ENCODE data around the gene SPARC.

SPARC gene

GRCh38 chr5:151648988-151649387 is 37.7 kb downstream of the SPARC start:
- Histone ChIP-seq H3K4me1 (ENCODE audit: control insufficient read depth in 1 of 2, insufficient read depth in 2 of 2, low read length in 2 of 2) (no peaks in the 10 kb centered on the region), H3K9me3 (ENCODE audit: control insufficient read depth in 1 of 2, low read length in 2 of 2) (no peaks in the 10 kb centered on the region), H3K36me3 (ENCODE audit: control insufficient read depth in 1 of 2, insufficient read depth in 2 of 2, low read length in 2 of 2) (no peaks in the 10 kb centered on the region), H3K27me3 (ENCODE audit: low read depth, low read length) (no peaks in the 10 kb centered on the region), H3K4me3 (ENCODE audit: low read depth in 1 of 2, low read length in 2 of 2) (no peak overlapping the region), H3K27ac (ENCODE audit: low read length) (no peak overlapping the region)

DNA sequence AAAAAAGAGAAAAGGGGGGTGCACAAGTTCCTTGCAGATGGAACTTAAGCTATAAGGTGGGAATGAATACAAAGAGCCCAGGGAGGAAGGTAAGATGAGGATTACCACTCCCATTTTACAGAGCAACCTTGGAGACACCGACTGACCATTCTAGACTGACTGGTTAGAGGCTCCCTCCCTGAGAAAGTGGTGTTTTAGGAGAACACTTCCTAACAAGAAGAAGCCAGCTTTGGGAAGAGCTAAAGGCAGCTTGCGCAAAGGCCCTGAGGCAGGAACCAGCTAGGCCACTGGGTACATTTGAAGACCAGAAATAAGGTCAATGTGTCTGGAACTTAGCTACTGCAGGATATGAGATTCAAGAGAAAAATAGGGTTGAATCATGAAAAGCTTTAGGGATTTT is 38.6 kb downstream of the SPARC start:
- Histone ChIP-seq H3K9me3 (ENCODE audit: control insufficient read depth in 1 of 2, low read length in 2 of 2) (no peaks in the 10 kb centered on the region), H3K27ac (ENCODE audit: low read length) (no peak overlapping the region), H3K4me3 (ENCODE audit: low read depth in 1 of 2, low read length in 2 of 2) (no peak overlapping the region), H3K36me3 (ENCODE audit: control insufficient read depth in 1 of 2, insufficient read depth in 2 of 2, low read length in 2 of 2) (no peaks in the 10 kb centered on the region), H3K4me1 (ENCODE audit: control insufficient read depth in 1 of 2, insufficient read depth in 2 of 2, low read length in 2 of 2) (no peaks in the 10 kb centered on the region), H3K27me3 (ENCODE audit: low read depth, low read length) (no peaks in the 10 kb centered on the region)

DNA sequence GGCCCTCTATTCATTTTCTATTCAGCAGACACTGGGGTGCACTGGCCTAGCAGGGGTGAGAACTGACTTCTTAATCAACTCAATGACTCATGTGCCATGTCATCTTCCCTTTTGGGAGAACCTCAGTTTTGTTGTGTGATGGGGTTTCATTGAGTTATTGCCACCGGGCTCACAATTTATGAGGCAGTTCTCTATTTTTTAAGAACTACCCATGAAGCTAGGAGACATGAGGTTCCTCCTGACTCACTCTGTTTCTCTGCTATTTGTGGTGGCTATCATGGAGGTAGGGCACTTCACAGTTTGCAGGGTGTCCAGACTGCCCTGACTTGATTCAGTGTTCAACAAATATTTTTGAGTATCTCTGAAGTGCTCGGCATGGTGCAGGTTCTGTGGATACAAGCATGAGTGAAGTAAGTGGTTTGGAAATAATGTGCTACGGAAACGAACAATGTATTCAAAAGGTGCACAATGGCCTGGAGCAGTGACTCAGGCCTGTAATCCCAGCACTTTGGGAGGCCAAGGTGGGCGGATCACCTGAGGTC is 39.3 kb downstream of the SPARC start:
- Histone ChIP-seq H3K4me1 (ENCODE audit: control insufficient read depth in 1 of 2, insufficient read depth in 2 of 2, low read length in 2 of 2) (no peaks in the 10 kb centered on the region), H3K27ac (ENCODE audit: low read length) (no peak overlapping the region), H3K9me3 (ENCODE audit: control insufficient read depth in 1 of 2, low read length in 2 of 2) (no peaks in the 10 kb centered on the region), H3K27me3 (ENCODE audit: low read depth, low read length) (no peaks in the 10 kb centered on the region), H3K36me3 (ENCODE audit: control insufficient read depth in 1 of 2, insufficient read depth in 2 of 2, low read length in 2 of 2) (no peaks in the 10 kb centered on the region), H3K4me3 (ENCODE audit: low read depth in 1 of 2, low read length in 2 of 2) (no peak overlapping the region)

DNA sequence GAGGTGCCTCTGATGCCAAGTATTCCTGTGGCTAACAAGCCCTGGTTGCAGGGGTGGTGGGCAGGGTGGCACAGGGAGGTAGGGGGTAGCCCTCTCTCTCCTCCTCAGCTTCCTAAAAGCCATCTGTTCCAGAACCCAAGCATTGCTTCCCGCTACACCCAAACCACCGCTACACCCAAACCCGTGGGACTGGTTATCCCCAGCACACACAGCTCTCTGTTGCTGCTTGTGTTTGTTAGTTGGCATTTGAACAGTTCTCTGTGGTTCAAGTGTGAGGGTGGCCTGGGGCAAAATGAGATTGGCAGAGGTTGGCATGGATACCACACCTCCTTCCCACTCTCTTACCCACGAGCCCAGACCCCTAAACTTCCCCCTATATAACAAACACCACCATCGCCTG is 40.4 kb downstream of the SPARC start:
- H3K4me1 ChIP-seq (ENCODE audit: control insufficient read depth in 1 of 2, insufficient read depth in 2 of 2, low read length in 2 of 2), result no peaks in the 10 kb centered on the region
- no peak overlapping the region for H3K27ac ChIP-seq (ENCODE audit: low read length)
- no peak overlapping the region for H3K4me3 ChIP-seq (ENCODE audit: low read depth in 1 of 2, low read length in 2 of 2)
- no peaks in the 10 kb centered on the region for H3K36me3 ChIP-seq (ENCODE audit: control insufficient read depth in 1 of 2, insufficient read depth in 2 of 2, low read length in 2 of 2)
- H3K9me3 ChIP-seq (ENCODE audit: control insufficient read depth in 1 of 2, low read length in 2 of 2), result no peaks in the 10 kb centered on the region
- no peaks in the 10 kb centered on the region for H3K27me3 ChIP-seq (ENCODE audit: low read depth, low read length)

DNA sequence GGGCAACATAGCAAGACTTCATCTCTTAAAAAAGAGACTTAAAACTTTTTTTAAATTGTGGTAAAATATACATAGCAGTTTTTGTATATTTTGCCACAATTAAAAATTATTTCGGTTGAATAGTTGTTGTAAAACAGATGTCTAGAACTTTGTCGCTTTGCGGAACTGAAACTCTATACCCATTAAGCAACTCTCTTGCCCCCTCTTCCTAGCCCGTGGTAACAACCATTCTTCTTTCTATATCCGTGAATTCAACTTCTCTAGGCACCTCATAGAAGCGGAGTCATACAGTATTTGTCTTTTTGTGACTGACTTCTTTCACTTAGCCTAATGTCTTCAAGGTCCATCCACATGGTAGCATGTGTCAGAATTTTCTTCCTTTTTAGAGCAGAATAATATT is 43.3 kb downstream of the SPARC start:
- Histone ChIP-seq H3K36me3 (ENCODE audit: control insufficient read depth in 1 of 2, insufficient read depth in 2 of 2, low read length in 2 of 2) (no peaks in the 10 kb centered on the region), H3K9me3 (ENCODE audit: control insufficient read depth in 1 of 2, low read length in 2 of 2) (no peaks in the 10 kb centered on the region), H3K4me3 (ENCODE audit: low read depth in 1 of 2, low read length in 2 of 2) (no peak overlapping the region), H3K27ac (ENCODE audit: low read length) (no peak overlapping the region), H3K27me3 (ENCODE audit: low read depth, low read length) (no peaks in the 10 kb centered on the region), H3K4me1 (ENCODE audit: control insufficient read depth in 1 of 2, insufficient read depth in 2 of 2, low read length in 2 of 2) (no peaks in the 10 kb centered on the region)

DNA sequence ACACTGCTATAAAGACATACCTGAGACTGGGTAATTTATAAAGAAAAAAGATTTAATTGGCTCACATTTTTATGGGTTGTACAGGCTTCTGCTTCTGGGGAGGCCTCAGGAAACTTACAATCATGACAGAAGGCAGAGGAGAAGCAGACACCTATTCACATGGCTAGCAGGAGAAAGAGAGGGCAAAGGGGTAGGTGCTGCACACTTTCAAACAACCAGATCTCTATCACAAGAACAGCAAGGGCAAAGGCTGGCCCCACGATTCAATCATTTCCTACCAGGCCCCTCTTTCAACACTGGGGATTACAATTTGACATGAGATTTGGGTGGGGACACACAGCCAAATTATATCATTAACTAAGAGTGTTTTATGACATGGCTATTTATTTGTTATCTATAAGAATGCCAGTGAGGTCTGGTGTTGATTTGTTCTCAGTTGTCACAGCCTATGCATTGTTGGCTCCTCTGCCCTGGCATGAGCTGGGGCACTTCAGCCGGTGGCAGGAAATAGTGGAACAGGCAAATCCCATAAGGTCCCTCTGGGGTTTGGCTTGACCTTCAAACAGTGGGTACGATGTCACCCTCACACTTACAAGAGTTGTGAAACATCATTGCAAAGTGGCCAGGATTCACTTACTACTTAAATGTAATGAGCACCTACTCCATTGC is 44.1 kb downstream of the SPARC start:
- Histone ChIP-seq H3K36me3 (ENCODE audit: control insufficient read depth in 1 of 2, insufficient read depth in 2 of 2, low read length in 2 of 2) (no peaks in the 10 kb centered on the region), H3K27me3 (ENCODE audit: low read depth, low read length) (no peaks in the 10 kb centered on the region), H3K27ac (ENCODE audit: low read length) (no peak overlapping the region), H3K9me3 (ENCODE audit: control insufficient read depth in 1 of 2, low read length in 2 of 2) (no peaks in the 10 kb centered on the region), H3K4me3 (ENCODE audit: low read depth in 1 of 2, low read length in 2 of 2) (no peak overlapping the region), H3K4me1 (ENCODE audit: control insufficient read depth in 1 of 2, insufficient read depth in 2 of 2, low read length in 2 of 2) (no peaks in the 10 kb centered on the region)

GRCh38 chr5:151638619-151639018 is 48.1 kb downstream of the SPARC start:
- H3K4me1 ChIP-seq (ENCODE audit: control insufficient read depth in 1 of 2, insufficient read depth in 2 of 2, low read length in 2 of 2), result no peaks in the 10 kb centered on the region
- H3K9me3 ChIP-seq (ENCODE audit: control insufficient read depth in 1 of 2, low read length in 2 of 2), result no peaks in the 10 kb centered on the region
- H3K27me3 ChIP-seq (ENCODE audit: low read depth, low read length), result no peaks in the 10 kb centered on the region
- no peak overlapping the region for H3K27ac ChIP-seq (ENCODE audit: low read length)
- H3K4me3 ChIP-seq (ENCODE audit: low read depth in 1 of 2, low read length in 2 of 2), result no peak overlapping the region
- H3K36me3 ChIP-seq (ENCODE audit: control insufficient read depth in 1 of 2, insufficient read depth in 2 of 2, low read length in 2 of 2), result no peaks in the 10 kb centered on the region

- H3K4me1 ChIP-seq (ENCODE audit: control insufficient read depth in 1 of 2, insufficient read depth in 2 of 2, low read length in 2 of 2), result no peaks in the 10 kb centered on the region
- no peaks in the 10 kb centered on the region for H3K36me3 ChIP-seq (ENCODE audit: control insufficient read depth in 1 of 2, insufficient read depth in 2 of 2, low read length in 2 of 2)
- H3K27me3 ChIP-seq (ENCODE audit: low read depth, low read length), result no peaks in the 10 kb centered on the region
- no peaks in the 10 kb centered on the region for H3K9me3 ChIP-seq (ENCODE audit: control insufficient read depth in 1 of 2, low read length in 2 of 2)
- H3K4me3 ChIP-seq (ENCODE audit: low read depth in 1 of 2, low read length in 2 of 2), result no peak overlapping the region
- no peak overlapping the region for H3K27ac ChIP-seq (ENCODE audit: low read length)
Measured at GRCh38 chr5:151637676-151638075, 49.0 kb downstream of the SPARC start.

GRCh38 chr5:151633892-151634291 is 52.8 kb downstream of the SPARC start:
- Histone ChIP-seq H3K27me3 (ENCODE audit: low read depth, low read length) (no peaks in the 10 kb centered on the region), H3K36me3 (ENCODE audit: control insufficient read depth in 1 of 2, insufficient read depth in 2 of 2, low read length in 2 of 2) (no peaks in the 10 kb centered on the region)

GRCh38 chr5:151632941-151633340 is 53.8 kb downstream of the SPARC start:
- Histone ChIP-seq H3K36me3 (ENCODE audit: control insufficient read depth in 1 of 2, insufficient read depth in 2 of 2, low read length in 2 of 2) (no peaks in the 10 kb centered on the region), H3K4me3 (ENCODE audit: low read depth in 1 of 2, low read length in 2 of 2) (no peak overlapping the region), H3K9me3 (ENCODE audit: control insufficient read depth in 1 of 2, low read length in 2 of 2) (no peaks in the 10 kb centered on the region), H3K4me1 (ENCODE audit: control insufficient read depth in 1 of 2, insufficient read depth in 2 of 2, low read length in 2 of 2) (no peaks in the 10 kb centered on the region), H3K27me3 (ENCODE audit: low read depth, low read length) (no peaks in the 10 kb centered on the region), H3K27ac (ENCODE audit: low read length) (no peak overlapping the region)

More at GRCh38 chr5:151633892-151634291, 52.8 kb downstream of the SPARC start:
- no peak overlapping the region for H3K4me3 ChIP-seq (ENCODE audit: low read depth in 1 of 2, low read length in 2 of 2)
- H3K4me1 ChIP-seq (ENCODE audit: control insufficient read depth in 1 of 2, insufficient read depth in 2 of 2, low read length in 2 of 2), result no peaks in the 10 kb centered on the region
- H3K27ac ChIP-seq (ENCODE audit: low read length), result no peak overlapping the region
- no peaks in the 10 kb centered on the region for H3K9me3 ChIP-seq (ENCODE audit: control insufficient read depth in 1 of 2, low read length in 2 of 2)

GRCh38 chr5:151632524-151632923 is 54.2 kb downstream of the SPARC start:
- Histone ChIP-seq H3K4me1 (ENCODE audit: control insufficient read depth in 1 of 2, insufficient read depth in 2 of 2, low read length in 2 of 2) (no peaks in the 10 kb centered on the region), H3K4me3 (ENCODE audit: low read depth in 1 of 2, low read length in 2 of 2) (no peak overlapping the region), H3K27ac (ENCODE audit: low read length) (no peak overlapping the region), H3K9me3 (ENCODE audit: control insufficient read depth in 1 of 2, low read length in 2 of 2) (no peaks in the 10 kb centered on the region), H3K27me3 (ENCODE audit: low read depth, low read length) (no peaks in the 10 kb centered on the region), H3K36me3 (ENCODE audit: control insufficient read depth in 1 of 2, insufficient read depth in 2 of 2, low read length in 2 of 2) (no peaks in the 10 kb centered on the region)

GRCh38 chr5:151631941-151632340 is 54.8 kb downstream of the SPARC start:
- Histone ChIP-seq H3K27ac (ENCODE audit: low read length) (no peak overlapping the region), H3K4me1 (ENCODE audit: control insufficient read depth in 1 of 2, insufficient read depth in 2 of 2, low read length in 2 of 2) (no peaks in the 10 kb centered on the region), H3K4me3 (ENCODE audit: low read depth in 1 of 2, low read length in 2 of 2) (no peak overlapping the region), H3K36me3 (ENCODE audit: control insufficient read depth in 1 of 2, insufficient read depth in 2 of 2, low read length in 2 of 2) (no peaks in the 10 kb centered on the region), H3K27me3 (ENCODE audit: low read depth, low read length) (no peaks in the 10 kb centered on the region), H3K9me3 (ENCODE audit: control insufficient read depth in 1 of 2, low read length in 2 of 2) (no peaks in the 10 kb centered on the region)

Measured in muscle layer of duodenum (tissue), 2 donors.